Adrenal gland (tissue), 12 donors: ENCODE data around the gene HS3ST2. TPM values are rescaled to one million over a fixed set of nuclear protein-coding genes. Genes with fewer than 3 reads are reported as not detected.

Experiments used
- DNase-seq, 7 donors: peaks; one replicate each; pipeline ENCODE4 v3.0.0-alpha.2; 2019 to 2020
- H3K27ac ChIP-seq, 5 donors: fragments of 200-600 bp; sonication (generic) in 4 of 5; 1 replicate in 3 of 5; 2 replicates in 2 of 5; pipeline versions ENCODE4 v1.5.1 to v1.8.0; 2016 to 2020; ENCODE audit warnings: mild to moderate bottlenecking in 1 of 5
- H3K27me3 ChIP-seq: fragments of 200-600 bp; 2 replicates; pipeline ENCODE4 v1.8.0; 2021
- H3K36me3 ChIP-seq, 2 donors: fragments of 200-600 bp; replicated peaks in 1 of 2; 1 replicate in 1 of 2; 2 replicates in 1 of 2; pipeline versions ENCODE4 v1.5.1 to v1.8.0; 2018 to 2022
- H3K4me1 ChIP-seq, 2 donors: fragments of 200-600 bp; replicated peaks in 1 of 2; 1 replicate in 1 of 2; 2 replicates in 1 of 2; pipeline versions ENCODE4 v1.5.1 to v1.8.0; 2018 to 2021
- H3K4me3 ChIP-seq, 4 donors: fragments of 200-600 bp; sonication (generic) in 3 of 4; one replicate each; pipeline ENCODE4 v1.5.1; 2016 to 2018
- H3K9me3 ChIP-seq, 3 donors: fragments of 200-600 bp; sonication (generic) in 1 of 3; replicated peaks in 1 of 3; 1 replicate in 2 of 3; 2 replicates in 1 of 3; pipeline versions ENCODE4 v1.5.1 to v1.8.0; 2016 to 2021
- CTCF ChIP-seq, 6 experiments: fragments of 450-650 bp in 4 of 6; fragments of 200-600 bp in 2 of 6; sonication (generic) in 1 of 6; IDR thresholded peaks; 1 replicate in 5 of 6; 2 replicates in 1 of 6; pipeline versions ENCODE4 v1.5.1 to v1.8.0; 2016 to 2021; ENCODE audit warnings: antibody characterized with exemption in 6 of 6, mild to moderate bottlenecking in 2 of 6, moderate library complexity in 1 of 6
- POLR2A ChIP-seq, 2 donors: fragments of 450-650 bp; IDR thresholded peaks; one replicate each; pipeline ENCODE4 v1.6.1; 2017; ENCODE audit warnings: antibody characterized with exemption in 2 of 2, mild to moderate bottlenecking in 2 of 2, moderate library complexity in 1 of 2
- WGBS, 4 donors: extraction: QIAGEN DNeasy Blood & Tissue Kit in 2 of 4; methylation state at CpG; one replicate each; pipeline versions ENCODE4 v1.1.5 to v1.1.7; 2013 to 2017; 5-methylcytosine and 5-hydroxymethylcytosine counted together
- intact Hi-C, 2 donors: fragments of 100-400 bp; cut with DNase I; formaldehyde crosslinking; loops; one replicate each; pipeline versions ENCODE4 v1.14.1 to v1.15.0; 2022 to 2023
- polyA plus RNA-seq, 3 donors: library from polyadenylated mRNA; stranded (reverse); fragments of 200-250 nt in 2 of 3; fragments of 350-450 nt in 1 of 3; fragmentation: Illumina TruSeq in 1 of 3; extraction: RNeasy Lipid Tissue Mini Kit (QIAGEN cat#74804) in 1 of 3; gene quantifications; one replicate each; pipeline ENCODE4 v1.2.3, GENCODE V29; 2013 to 2014
- total RNA-seq, 9 donors: library from RNA; depleted of rRNA in 4 of 9; stranded (reverse); fragments of >200 nt in 4 of 9; fragments of 120-200 nt in 1 of 9; fragmentation: NEBNext Ultra II Directional in 1 of 9; extraction: Animal tissue kit (Norgen Biotek cat#: 25700) in 1 of 9; gene quantifications; one replicate each; pipeline versions ENCODE4 v1.1.0 to v1.2.4, GENCODE V29; 2013 to 2023
- donor health status: healthy with polysubstance abuse.
- donor health status: Bipolar disorder and iron deficiency.
- donor health status: DM: yes; HTN: yes; CAD: no.
- donor health status: DM: no; HTN: no; CAD: no.
- donor health status: DM: no; HTN: no; CAD: no.
- donor health status: DM: yes; HTN: yes; CAD: no.

The HS3ST2 gene
- total and polyA plus RNA-seq, 12 donors, result 0.06 to 11.5 (median 2.6) TPM

GRCh38 chr16:22787466-22788192, 26.3 kb upstream of the HS3ST2 start:
- Histone ChIP-seq H3K4me3 (no peak overlapping the region), H3K4me1 (no peaks in the 10 kb centered on the region), H3K27me3 (peaks cover 4% of the 10 kb centered on the region), H3K36me3 (no peaks in the 10 kb centered on the region), H3K27ac (no peak overlapping the region), H3K9me3 (no peaks in the 10 kb centered on the region)
- intact Hi-C loops, result no loop called here
- 53 to 65% (median 62%) methylated on average over 10 of the region's 10 CpGs for WGBS, 4 donors
- DNase-seq, result no peak
- TF ChIP-seq POLR2A (IDR thresholded peaks at IDR 0.05), result no peak
- no peak for TF ChIP-seq CTCF (IDR thresholded peaks at IDR 0.05)

GRCh38 chr16:22788193-22788530, 25.8 kb upstream of the HS3ST2 start:
- intact Hi-C loops, result no loop called here
- TF ChIP-seq CTCF (IDR thresholded peaks at IDR 0.05) (no peak), POLR2A (IDR thresholded peaks at IDR 0.05) (no peak)
- no peak overlapping the region for H3K4me3 ChIP-seq
- WGBS, 4 donors, result 28 to 67% (median 45%) methylated on average over 3 of the region's 3 CpGs
- H3K36me3 ChIP-seq, result no peaks in the 10 kb centered on the region
- no peaks in the 10 kb centered on the region for H3K9me3 ChIP-seq
- peaks cover 4% of the 10 kb centered on the region for H3K27me3 ChIP-seq
- DNase-seq, result no peak
- H3K4me1 ChIP-seq, result no peaks in the 10 kb centered on the region
- no peak overlapping the region for H3K27ac ChIP-seq

- intact Hi-C loops, result no loop called here
- 69 to 77% (median 74%) methylated on average over 9 of the region's 9 CpGs for WGBS, 4 donors
Measured at GRCh38 chr16:22789281-22789945, 24.5 kb upstream of the HS3ST2 start.

GRCh38 chr16:22797551-22797950, 16.4 kb upstream of the HS3ST2 start:
- TF ChIP-seq CTCF (IDR thresholded peaks at IDR 0.05) (no peak), POLR2A (IDR thresholded peaks at IDR 0.05) (no peak)
- 86 to 94% (median 91%) methylated on average over 2 of the region's 2 CpGs for WGBS, 4 donors
- intact Hi-C loops, result no loop called here

More at GRCh38 chr16:22789281-22789945, 24.5 kb upstream of the HS3ST2 start:
- Histone ChIP-seq H3K27ac (no peak overlapping the region), H3K4me1 (no peaks in the 10 kb centered on the region), H3K27me3 (no peaks in the 10 kb centered on the region), H3K4me3 (no peak overlapping the region), H3K9me3 (no peaks in the 10 kb centered on the region), H3K36me3 (no peaks in the 10 kb centered on the region)
- TF ChIP-seq CTCF (IDR thresholded peaks at IDR 0.05) (no peak), POLR2A (IDR thresholded peaks at IDR 0.05) (no peak)
- DNase-seq, result no peak

More at GRCh38 chr16:22797551-22797950, 16.4 kb upstream of the HS3ST2 start:
- no peak for DNase-seq
- Histone ChIP-seq H3K36me3 (no peaks in the 10 kb centered on the region), H3K4me3 (no peak overlapping the region), H3K4me1 (no peaks in the 10 kb centered on the region), H3K9me3 (no peaks in the 10 kb centered on the region), H3K27me3 (no peaks in the 10 kb centered on the region), H3K27ac (no peak overlapping the region)
